NCI-H2029 treated with DMSO at 0.1 percent for 48 hours (cell line): ENCODE measurements around the gene MRPL19.
A peak's percentile ranks its signal among the peaks of the same experiment; 100 is the strongest.
"Not testable (repeated sequence)": the region's sequence is repeated elsewhere in the genome, so short reads cannot be mapped to it uniquely, and the experiment has no call there.

Source experiments
- DNase-seq: peaks from one replicate; lab custom pipeline; 2025; lab: John Stamatoyannopoulos, UW

MRPL19 gene

DNA sequence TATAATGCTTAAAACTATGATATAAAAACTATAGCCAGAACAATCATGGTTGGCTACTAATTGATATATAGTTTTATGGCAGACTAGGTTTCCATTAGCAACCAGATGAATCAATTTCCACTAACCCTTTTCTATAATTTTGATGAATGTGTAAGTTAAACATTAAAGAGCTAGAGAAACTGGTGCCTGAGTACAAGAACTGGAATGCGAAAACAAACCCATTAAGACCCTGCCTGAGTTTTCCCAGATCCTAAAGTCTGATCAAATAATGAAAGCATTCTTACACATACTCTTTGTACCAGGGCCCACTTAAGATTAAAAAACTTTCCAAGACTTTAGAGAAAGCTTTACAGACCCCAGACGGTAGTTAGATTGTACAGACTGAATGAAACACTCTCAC lies 21.3 kb downstream of the MRPL19 start:
- DNase-seq: no peak

DNA sequence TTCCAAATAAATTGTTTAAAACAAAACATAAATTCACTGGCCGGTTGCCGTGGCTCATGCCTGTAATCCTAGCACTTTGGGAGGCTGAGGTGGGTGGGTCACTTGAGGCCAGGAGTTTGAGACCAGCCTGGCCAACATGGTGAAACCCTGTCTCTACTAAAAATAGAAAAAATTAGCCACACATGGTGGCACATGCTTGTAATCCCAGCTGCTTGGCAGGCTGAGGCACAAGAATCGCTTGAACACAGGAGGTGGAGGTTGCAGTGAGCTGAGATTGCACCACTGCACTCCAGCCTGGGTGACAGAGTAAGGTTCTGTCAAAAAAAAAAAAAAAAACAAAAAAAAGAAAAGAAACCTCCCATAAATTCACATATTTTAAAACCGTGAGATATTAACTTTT lies 28.8 kb downstream of the MRPL19 start:
- not testable (repeated sequence) for DNase-seq

DNA sequence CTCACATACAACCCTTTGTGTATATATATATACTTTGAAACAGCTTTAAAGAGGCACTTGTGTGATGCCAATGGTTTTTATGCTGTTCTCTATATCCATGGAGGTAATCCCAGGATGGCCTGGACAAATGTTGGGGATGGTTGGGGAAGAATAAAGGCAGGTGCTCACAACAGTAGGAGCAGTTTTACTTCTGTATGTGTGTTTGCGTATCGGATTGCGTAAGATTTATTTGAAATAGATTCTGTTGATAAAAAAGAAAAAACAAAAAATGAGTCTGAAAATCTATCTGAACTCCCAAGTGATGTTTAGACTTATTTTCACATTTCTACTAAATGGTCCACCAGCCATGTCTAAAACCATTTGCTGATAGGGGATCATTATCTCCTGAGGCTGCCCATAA lies 29.3 kb downstream of the MRPL19 start:
- DNase-seq: no peak

DNA sequence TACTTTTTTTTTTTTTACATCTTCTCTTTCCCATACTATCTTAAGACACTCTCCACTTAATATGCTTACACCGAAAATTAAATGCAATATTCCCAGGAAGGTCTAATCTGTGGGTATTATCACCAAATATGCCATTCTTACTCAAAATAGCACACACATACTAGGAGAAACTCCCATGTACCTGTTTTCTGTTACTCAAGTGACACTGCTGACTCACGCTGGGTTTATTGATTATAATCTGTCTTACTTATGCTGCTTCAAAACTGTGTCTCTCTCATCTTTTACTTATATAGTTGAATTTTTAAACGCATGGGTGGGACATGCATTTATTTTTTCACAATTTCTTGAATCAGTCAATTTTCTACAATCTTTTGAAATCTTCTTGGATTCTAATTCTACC lies 29.9 kb downstream of the MRPL19 start:
- DNase-seq: no peak

DNA sequence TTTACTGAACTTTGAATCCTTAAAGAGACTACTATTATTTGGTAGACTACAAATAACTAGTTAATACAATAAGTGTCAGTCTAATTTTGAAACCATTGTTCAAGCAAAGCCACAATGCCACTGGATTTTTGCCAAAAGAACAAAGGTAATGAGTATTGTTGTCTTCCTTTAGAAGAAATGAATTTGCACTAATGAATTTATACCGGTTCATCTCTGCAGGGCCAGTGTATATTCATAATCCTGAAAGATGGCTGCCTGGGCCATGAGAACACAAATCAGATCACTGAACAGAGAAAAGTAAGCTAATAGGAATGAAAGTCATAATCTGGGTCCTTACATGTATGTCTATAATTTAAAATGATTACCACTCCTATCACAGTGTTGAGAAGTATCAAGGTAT lies 33.0 kb downstream of the MRPL19 start:
- DNase-seq: no peak

DNA sequence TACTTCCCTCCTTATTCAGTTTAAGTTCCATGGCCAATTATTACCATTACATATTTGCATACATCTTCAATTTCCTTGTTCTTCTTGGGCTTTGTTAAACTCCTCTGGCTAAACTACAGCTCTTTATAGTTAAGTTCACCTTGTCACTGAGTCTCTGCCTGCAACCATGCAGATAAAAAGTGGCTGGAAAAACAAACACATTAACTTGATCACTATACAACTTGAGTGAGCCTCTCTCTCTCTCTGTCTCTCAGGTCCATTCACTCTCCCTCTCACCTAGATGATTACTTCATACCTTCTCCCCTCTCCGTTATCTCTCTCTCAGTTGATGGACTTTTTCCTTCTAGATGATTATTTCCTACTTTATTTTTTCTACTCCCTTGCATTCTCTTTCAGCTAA lies 33.8 kb downstream of the MRPL19 start:
- no peak for DNase-seq

DNA sequence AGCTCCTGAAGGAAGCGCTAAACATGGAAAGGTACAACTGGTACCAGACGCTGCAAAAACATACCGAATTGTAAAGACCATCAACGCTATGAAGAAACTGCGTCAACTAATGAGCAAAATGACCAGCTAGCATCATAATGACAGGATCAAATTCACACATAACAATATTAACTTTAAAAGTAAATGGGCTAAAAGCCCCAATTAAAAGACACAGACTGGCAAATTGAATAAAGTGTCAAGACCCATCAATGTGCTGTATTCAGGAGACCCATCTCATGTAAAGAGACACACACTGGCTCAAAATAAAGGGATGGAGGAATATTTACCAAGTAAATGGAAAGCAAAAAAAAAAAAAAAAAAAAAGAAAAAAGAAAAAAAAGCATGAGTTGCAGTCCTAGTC lies 36.8 kb downstream of the MRPL19 start:
- not testable (repeated sequence) for DNase-seq

DNA sequence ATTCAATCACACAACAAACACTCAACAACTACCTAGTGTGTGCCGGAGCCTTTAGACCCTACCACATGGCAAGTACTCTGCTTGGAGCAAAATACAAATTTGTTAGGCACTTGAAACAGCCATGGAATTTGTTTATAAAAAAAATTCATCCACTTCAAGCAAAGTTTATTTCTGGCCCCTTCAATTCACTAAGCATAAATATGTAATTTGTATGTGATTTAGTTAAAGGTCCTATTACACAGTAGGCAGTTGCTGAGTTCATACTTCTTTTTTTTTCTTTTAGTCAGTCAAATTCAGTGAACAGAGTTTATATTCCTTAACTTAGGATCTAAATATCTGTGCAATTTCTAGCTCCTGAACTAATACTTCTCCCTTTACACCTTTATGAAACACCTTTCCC lies 41.6 kb downstream of the MRPL19 start:
- no peak for DNase-seq

DNA sequence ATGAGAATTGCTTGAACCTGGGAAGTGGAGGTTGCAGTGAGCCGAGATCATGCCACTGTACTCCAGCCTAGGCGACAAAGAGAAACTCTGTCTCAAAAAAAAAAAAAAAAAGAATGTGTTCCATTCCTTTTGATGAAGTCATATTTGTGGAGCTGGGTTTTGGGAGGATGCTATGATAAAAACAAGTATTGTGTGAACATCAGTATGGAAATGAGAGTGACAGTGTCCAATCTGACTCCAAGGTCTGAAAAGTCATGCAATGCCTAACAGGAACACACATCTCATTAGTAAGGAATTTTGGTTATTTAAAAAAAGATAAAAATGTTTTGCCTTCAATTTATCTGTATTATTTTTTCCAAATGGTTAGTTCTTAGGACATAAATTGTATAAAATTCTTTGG lies 52.3 kb downstream of the MRPL19 start:
- DNase-seq: no peak

DNA sequence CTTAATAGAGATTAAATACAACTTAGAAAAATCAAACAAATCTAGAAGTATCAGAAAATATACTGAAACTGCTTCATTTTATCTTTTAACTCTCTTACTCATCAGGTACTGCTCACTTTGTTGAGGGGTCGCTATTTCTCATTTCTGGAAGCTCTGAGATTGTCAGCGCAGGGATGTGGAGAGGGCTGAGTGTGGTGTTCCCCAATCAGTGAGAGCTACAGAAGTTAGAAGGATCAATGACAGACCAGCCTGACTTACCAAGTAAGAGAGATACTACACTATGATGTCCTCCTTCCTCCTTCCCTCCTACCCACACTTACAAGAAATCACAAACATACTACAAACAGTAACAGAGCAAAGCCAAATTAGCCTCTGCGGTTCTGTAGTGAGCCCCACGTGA lies 56.0 kb downstream of the MRPL19 start:
- no peak for DNase-seq

DNA sequence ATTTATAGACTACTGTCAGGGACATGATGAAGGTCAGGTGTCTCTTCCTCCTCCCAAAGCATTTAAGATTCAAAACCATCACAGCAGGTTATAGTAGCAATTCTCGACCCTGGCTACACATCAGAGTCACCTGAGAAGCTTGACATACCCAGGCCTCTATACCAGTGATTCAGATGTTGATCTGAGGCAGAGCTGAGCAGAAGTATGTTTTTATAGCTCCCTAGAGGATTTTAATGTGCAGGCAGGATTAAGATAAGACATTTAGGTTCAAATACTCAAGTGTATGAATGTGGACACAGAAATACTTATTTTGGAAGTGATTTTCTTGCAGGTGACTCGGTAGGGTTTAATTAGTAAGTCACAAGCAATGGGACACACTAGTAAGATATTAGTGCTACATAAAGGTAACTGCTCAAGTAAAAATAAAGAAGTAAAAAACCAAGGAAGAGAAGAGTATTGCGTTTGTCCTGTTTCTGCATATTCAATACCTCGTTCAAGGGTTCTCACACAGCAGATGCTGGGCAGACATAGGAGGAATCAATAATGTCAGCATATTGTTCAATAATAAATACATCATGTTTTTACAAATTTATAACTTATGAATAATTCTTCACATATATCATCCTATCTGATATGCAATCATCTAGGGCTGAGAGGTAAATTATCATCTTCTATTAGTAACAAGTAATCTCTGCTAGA lies 57.2 kb downstream of the MRPL19 start:
- DNase-seq: no peak

DNA sequence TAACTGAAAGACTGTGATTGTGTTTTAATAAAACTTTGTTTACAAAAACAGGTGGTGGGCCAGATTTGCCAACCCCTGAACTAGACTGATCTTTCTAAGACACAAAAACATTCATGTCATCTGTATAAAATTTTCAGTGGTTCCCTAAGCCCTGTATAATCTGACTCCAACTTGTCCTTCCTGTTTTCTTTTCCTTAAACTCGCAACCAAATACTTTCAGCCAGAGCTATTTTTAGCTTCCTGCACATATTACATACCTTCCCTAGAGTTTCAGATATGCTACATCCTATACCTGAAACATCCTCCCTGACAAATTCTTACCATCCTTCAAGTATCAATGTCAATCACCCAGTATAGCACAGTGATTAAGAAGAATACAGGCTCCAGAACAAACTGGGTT lies 59.3 kb downstream of the MRPL19 start:
- no peak for DNase-seq

DNA sequence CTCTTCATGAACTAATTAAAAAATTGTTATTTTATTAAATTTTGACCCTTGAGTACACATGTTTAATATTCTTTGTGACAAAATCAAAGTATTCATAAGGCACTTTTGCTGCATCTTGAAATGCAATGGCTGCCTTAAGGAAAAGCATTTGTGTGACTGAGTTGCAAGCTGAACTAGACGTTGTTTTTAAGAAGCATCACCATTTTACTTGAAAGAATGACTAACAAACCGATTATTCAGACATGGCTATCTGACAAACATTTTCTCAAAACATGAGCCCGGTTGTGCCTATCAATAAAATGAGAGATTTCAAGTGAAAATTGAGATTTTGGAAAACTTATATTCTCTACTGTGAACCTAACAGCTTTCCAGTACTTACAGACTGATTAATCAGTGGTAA lies 61.3 kb downstream of the MRPL19 start:
- DNase-seq: no peak

DNA sequence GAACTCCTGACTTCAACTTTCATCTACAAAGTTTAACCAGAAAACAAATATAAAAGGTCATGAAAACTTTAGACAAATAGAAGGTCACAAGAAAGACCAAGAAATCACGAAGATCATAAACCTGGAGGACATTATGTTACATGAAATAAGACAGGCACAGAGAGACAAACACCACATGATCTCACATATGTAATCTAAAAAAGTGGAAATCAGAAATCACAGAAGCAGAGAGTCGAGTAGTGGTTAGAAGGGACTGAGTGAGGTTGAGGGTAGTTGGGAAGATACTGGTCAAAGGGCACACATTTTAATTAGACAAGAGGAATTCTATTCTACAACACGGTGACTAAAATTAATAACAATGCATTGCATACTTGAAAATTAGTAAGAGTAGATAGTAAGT lies 62.7 kb downstream of the MRPL19 start:
- no peak for DNase-seq

DNA sequence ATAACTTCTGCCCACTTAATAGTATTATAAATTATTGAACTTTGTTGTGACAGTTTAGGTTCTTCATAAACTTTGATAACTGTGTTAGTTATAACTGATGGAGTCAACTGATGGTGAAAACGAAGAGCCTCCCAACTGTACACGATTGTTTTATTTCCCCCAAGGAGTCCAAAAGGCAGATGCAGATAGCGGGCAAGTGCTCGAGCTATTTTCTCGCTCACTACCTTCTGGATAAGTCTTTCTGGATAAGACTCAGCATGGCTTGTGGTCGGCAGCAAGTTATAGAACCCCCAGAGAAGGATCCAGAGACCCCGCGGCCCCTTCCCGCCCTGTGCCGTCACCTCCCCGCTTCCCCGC lies 63.6 kb downstream of the MRPL19 start:
- no peak for DNase-seq

DNA sequence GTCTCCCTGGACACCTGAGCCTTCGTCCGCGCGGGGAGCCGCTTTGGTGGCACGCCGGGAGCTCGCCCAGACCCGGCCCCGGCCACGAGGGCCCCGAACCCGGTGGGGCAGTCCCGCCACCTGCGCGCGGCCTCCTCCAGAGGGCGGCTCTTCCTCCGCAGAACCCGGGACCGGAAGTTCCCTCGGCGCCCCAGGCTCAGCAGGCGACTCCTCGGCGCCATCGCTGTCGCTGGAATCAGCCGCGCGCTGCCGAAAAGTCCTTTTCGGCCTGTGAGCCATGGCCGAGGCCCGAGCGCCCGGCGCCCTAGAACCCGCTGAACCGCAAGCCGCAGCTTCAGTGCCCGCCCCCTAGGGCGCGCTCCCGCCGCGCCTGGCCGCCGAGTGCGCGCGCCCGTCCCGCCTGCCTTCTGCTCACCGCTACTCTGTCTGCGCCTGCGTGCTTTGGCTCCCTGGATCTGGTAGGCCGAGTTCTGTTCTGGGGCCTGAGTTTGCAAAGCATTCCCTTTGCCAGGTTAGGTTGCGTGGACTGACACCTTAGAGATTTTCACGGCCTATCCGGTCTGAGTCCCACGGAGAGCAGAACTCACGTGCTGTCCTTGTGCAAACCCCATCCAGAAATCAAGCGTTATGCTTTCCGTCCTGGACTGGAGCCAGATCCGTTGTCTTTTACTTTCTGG lies 64.1 kb downstream of the MRPL19 start, which contains the start of gene GCFC2:
Gene GCFC2, minus strand, starts transcription at position 339 of the 677 bp plus-strand sequence. Its CDS starts 60 bp downstream, at position 279.
- peak; percentile 58 for DNase-seq

DNA sequence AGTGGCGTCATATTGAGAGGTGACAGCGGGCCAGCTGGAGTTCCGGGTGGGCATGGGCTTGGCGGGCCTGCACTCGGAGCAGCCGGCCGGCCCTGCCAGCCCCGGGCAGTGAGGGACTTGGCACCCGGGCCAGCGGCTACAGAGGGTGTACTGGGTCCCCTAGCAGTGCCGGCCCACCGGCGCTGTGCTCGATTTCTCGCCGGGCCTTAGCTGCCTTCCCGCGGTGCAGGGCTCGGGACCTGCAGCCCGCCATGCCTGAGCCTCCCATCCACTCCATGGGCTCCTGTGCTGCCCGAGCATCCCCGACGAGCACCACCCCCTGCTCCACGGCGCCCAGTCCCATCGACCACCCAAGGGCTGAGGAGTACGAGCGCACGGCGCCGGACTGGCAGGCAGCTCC lies 65.0 kb downstream of the MRPL19 start:
- DNase-seq: not testable (repeated sequence)

DNA sequence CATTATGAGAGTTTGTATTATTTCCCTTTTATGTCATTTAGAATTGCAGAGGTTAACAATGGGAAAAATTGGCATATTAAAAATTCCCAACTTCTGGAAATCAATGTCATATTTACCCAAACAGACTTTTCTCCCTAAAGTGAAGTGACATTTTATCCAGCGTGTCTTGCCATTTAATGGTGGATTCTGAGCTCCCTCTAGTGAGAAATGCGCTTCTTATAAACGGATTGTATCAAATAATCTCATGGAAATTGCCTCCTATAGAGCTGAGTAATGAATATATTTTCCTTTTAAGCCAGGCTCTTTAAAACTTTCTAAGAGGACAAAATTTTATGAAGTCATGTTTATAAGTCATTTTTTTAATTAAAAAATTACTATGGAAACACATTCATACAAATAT lies 69.8 kb downstream of the MRPL19 start:
- no peak for DNase-seq

DNA sequence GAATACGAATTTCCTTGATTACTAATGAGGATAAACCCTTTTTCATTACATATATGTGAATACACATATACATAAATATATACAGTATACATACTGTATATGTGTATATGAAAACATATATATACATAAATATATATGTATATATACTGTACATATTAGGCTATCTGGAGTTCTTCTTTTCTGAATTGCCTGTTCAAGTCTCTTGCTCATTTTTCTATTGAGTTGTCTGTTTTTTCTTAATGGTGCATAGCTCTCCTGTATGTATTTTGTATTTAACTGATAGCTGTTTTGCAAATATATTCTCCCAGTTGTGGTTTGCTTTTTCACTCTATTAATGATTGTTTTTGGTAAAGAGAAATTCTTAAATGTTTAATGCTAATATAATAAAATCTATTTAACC lies 73.0 kb downstream of the MRPL19 start:
- DNase-seq: no peak

DNA sequence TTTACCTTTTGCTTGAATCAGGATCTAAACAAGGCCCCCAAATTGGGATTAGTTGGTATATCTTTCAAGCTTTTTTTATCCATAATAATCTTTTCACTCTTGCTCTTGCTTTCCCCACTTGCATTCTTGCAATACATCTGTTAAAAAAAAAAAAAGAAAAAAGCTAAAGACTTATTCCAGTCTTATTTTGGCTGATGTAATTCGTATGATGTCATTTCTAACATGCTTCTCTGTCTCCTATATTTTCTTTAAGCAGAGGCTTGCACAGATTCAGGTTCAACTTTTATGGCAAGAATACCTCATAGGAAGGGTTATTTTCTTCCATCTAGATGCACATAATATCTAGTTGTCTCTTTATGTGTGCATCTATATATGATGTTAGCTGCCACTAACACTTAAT lies 73.9 kb downstream of the MRPL19 start:
- no peak for DNase-seq

DNA sequence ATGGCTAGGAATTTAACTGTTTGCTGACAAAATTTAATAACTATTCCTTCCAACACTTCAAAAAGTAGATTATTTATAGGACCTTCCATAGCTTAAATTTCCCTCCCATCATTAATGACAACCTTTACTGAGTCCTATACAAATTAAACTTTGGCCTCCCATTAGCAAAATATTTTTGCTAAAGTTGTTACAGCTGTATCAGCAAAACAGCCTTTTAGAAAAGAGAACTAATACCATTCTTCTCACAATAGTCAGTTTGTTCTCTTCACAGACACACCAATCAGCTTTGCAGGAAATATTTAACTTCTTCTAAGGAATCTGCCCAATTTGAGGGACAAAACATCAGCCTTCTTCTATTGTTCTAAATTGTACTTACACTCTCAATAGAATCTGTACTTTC lies 76.1 kb downstream of the MRPL19 start:
- DNase-seq: no peak

DNA sequence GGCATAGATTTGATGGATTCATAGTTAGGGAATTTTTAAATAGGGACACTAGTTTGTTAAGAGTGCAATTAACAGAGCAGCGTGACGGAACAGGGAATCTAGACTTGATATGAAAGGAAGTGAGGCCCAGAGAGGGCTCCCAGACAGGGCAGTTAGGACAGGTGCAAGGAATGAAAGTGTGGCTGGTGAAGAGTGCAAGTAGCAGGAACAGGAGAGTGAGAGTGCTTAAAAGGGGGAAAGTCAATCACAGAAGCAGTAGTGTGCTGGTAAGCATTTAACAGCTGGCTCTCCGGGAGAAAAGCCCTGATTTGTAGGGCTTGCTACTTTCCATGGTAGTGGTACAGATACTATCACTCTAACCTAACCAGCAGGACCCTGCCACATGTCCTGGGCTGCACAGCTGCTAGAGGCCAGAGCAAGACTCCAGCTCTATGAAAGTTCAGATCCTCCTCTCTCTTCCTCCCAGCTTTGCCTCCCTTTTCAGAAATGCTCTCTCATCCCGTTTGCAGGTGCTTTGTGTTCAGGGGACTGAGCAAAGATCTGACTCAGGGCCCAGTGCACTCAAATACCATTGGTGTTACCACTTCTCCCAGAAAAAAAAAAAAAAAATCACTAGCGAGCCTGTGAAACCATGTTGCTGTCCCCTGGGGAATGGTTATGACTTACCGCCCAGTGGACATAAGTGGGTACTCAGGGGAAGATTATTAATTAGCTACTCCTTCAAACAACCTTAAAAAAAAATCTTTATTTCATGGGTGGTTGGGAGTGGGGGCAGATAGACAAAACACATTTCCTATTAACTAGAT lies 82.2 kb downstream of the MRPL19 start:
- DNase-seq: no peak

DNA sequence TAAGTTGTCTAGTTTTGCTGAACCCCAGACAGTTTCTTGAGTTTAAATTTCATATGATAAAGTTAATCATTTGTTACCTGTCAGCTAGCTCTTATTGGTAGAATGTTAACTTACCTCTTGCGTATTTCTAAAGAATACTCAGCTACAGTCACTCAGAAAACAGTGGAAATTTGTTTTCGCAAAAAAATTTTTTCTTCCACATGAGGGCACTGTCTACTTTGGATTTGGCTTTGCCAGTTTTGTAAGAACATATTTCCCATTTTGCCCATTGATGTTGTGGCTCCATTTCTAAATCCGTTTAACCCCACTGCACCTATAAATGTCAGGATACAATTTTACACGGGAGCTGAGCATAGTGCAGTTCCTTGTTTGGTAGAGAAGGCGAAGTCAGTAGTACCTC lies 83.3 kb downstream of the MRPL19 start:
- DNase-seq: no peak
